ENCODE data around the gene CYREN. TPM values are rescaled to one million over a fixed set of nuclear protein-coding genes. Genes with fewer than 3 reads are reported as not detected.

Gene CYREN
- total and polyA plus RNA-seq, 7 donors, result 27.5 to 41.4 (median 31.9) TPM

GRCh38 chr7:135167365-135167917 lies 3.1 kb downstream of the CYREN start:
- 87 to 88% methylated on average over 12 of the region's 12 CpGs for WGBS, 2 donors
- H3K4me1 ChIP-seq, result peaks cover 0 to 46% (median 38%) of the 10 kb centered on the region in 4 donors
- peaks cover 7 to 50% (median 22%) of the 10 kb centered on the region in 4 donors for H3K36me3 ChIP-seq
- peak overlapping the region; percentile 14 to 97 (median 76) for H3K27ac ChIP-seq
- DNase-seq, result no peak
- H3K9me3 ChIP-seq, result no peaks in the 10 kb centered on the region
- no peaks in the 10 kb centered on the region for H3K27me3 ChIP-seq
- no peak overlapping the region for H3K4me3 ChIP-seq
- TF ChIP-seq EP300 (IDR thresholded peaks at IDR 0.05) (no peak), CTCF (IDR thresholded peaks at IDR 0.05) (no peak), POLR2A (IDR thresholded peaks at IDR 0.05) (no peak), POLR2AphosphoS5 (IDR thresholded peaks at IDR 0.05) (no peak)
- intact Hi-C loops (cut with DNase I), result loop anchor here (10.0 kb wide), 1 partner anchor 393 kb away; the partner anchor contains the start of gene CALD1

GRCh38 chr7:135166338-135166990 lies 4.0 kb downstream of the CYREN start:
- 81 to 90% methylated on average over 18 of the region's 18 CpGs for WGBS, 2 donors
- H3K9me3 ChIP-seq, result no peaks in the 10 kb centered on the region
- TF ChIP-seq POLR2A (IDR thresholded peaks at IDR 0.05) (no peak), CTCF (IDR thresholded peaks at IDR 0.05) (no peak), POLR2AphosphoS5 (IDR thresholded peaks at IDR 0.05) (no peak), EP300 (IDR thresholded peaks at IDR 0.05) (no peak)
- H3K27me3 ChIP-seq, result no peaks in the 10 kb centered on the region
- H3K4me1 ChIP-seq, result peaks cover 0 to 47% (median 33%) of the 10 kb centered on the region in 4 donors
- DNase-seq, result no peak
- intact Hi-C loops (cut with DNase I), result loop anchor here (10.0 kb wide), 1 partner anchor 392 kb away; the partner anchor contains the start of gene CALD1
- H3K27ac ChIP-seq, result peak overlapping the region in 3 of 4 donors; percentile 46 to 97 (median 94)
- H3K36me3 ChIP-seq, result peaks cover 7 to 50% (median 22%) of the 10 kb centered on the region in 4 donors
- H3K4me3 ChIP-seq, result no peak overlapping the region

GRCh38 chr7:135165862-135166261 lies 4.6 kb downstream of the CYREN start:
- Histone ChIP-seq H3K27me3 (no peaks in the 10 kb centered on the region), H3K36me3 (peaks cover 7 to 50% (median 22%) of the 10 kb centered on the region in 4 donors), H3K4me1 (peaks cover 0 to 45% (median 29%) of the 10 kb centered on the region in 4 donors), H3K9me3 (no peaks in the 10 kb centered on the region), H3K27ac (peak overlapping the region in 3 of 4 donors; percentile 46 to 97 (median 94)), H3K4me3 (no peak overlapping the region)
- intact Hi-C loops (cut with DNase I), result loop anchor here (10.0 kb wide), 1 partner anchor 391 kb away; the partner anchor contains the start of gene CALD1
- 82 to 87% methylated on average over 4 of the region's 4 CpGs for WGBS, 2 donors
- TF ChIP-seq EP300 (IDR thresholded peaks at IDR 0.05) (no peak), POLR2AphosphoS5 (IDR thresholded peaks at IDR 0.05) (no peak), POLR2A (IDR thresholded peaks at IDR 0.05) (no peak), CTCF (IDR thresholded peaks at IDR 0.05) (no peak)
- DNase-seq, result no peak

- no peak for TF ChIP-seq CTCF (IDR thresholded peaks at IDR 0.05)
- no peak for TF ChIP-seq POLR2AphosphoS5 (IDR thresholded peaks at IDR 0.05)
- no peak for TF ChIP-seq POLR2A (IDR thresholded peaks at IDR 0.05)
- no peak for TF ChIP-seq EP300 (IDR thresholded peaks at IDR 0.05)
- H3K4me3 ChIP-seq, result no peak overlapping the region
- H3K4me1 ChIP-seq, result peaks cover 0 to 50% (median 38%) of the 10 kb centered on the region in 4 donors
- H3K36me3 ChIP-seq, result peaks cover 7 to 50% (median 22%) of the 10 kb centered on the region in 4 donors
- 86 to 89% methylated on average over 18 of the region's 18 CpGs for WGBS, 2 donors
- no peaks in the 10 kb centered on the region for H3K9me3 ChIP-seq
- no peaks in the 10 kb centered on the region for H3K27me3 ChIP-seq
- peak overlapping the region in 3 of 4 donors; percentile 13 to 94 (median 26) for H3K27ac ChIP-seq
- intact Hi-C loops (cut with DNase I), result loop anchor here (10.0 kb wide), 1 partner anchor 390 kb away; the partner anchor contains the start of gene CALD1
- DNase-seq, result no peak
Observed at GRCh38 chr7:135164357-135165061, 6.0 kb downstream of the CYREN start.

Data from sigmoid colon (tissue), 7 donors.